ENCODE data around the gene RIOK2.

- TF ChIP-seq REST (IDR thresholded peaks at IDR 0.05; ENCODE audit: insufficient read depth in 1 of 2, low read depth in 2 of 2, low read length in 2 of 2) (peak in 1 of 2 experiments; percentile 12; a peak in 1 of 4 replicates), POLR2AphosphoS5 (IDR thresholded peaks at IDR 0.05; ENCODE audit: low read depth, low read length) (peak; percentile 55; the same call in 1 of the 2 replicates), TAF1 (IDR thresholded peaks at IDR 0.05; ENCODE audit: borderline replicate concordance, insufficient read depth, low read length) (peak; percentile 76; the same call in 1 of the 2 replicates), SIN3A (IDR thresholded peaks at IDR 0.05; ENCODE audit: borderline replicate concordance, insufficient read depth, low read length) (no peak; the same call in 1 of the 2 replicates)
Measured at GRCh38 chr5:97183100-97183929, at the start of gene RIOK2.

Measured in PFSK-1 (cell line).